ENCODE measurements around the gene NHERF1. TPM values are rescaled to one million over a fixed set of nuclear protein-coding genes. Genes with fewer than 3 reads are reported as not detected.

NHERF1 gene
- total RNA-seq, 1 experiment from 2014 or later, result 90.8 TPM

DNA sequence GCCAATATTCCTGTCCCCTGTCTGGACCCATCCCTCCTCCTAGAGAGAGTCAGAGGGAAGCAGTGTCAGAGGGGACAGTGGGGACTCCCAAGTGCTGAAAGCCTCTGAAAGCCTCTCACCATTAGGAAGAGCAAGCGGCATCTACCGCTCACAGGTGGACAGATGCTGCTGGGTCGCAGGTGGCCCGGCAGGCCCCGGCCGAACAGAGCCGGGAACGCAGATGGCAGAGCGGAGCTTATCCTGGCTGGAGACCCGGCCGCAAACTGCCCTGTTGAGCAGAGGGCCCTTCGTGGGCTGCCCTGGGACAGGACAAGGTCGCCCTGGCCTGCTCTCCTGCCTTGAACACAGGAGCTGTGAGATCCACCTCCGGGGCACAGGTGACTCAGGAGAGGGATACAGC is 50.7 kb downstream of the NHERF1 start:
- BruUV-seq (replicated peaks), result no TSS peak
- intact Hi-C loops (cut with micrococcal nuclease; ENCODE audit: unreplicated experiment), result no loop called here
- in situ Hi-C loops (cut with HindIII; ENCODE audit: low pct_unique_long_range_greater_than_20kb, low sequenced_read_pairs), result no loop called here
- DNase-seq (ENCODE audit: low read depth, low spot score) (no peak), ATAC-seq (no peak)
- no peak for TF ChIP-seq TCF7L2 (IDR thresholded peaks at IDR 0.05; ENCODE audit: low read depth, low read length)
- no peak for TF ChIP-seq POLR2AphosphoS5 (IDR thresholded peaks at IDR 0.05; ENCODE audit: low read depth, low read length)
- no peak for TF ChIP-seq SIN3A (IDR thresholded peaks at IDR 0.05; ENCODE audit: borderline replicate concordance, insufficient read depth, low read depth, low read length)
- TF ChIP-seq, protein P1, sequence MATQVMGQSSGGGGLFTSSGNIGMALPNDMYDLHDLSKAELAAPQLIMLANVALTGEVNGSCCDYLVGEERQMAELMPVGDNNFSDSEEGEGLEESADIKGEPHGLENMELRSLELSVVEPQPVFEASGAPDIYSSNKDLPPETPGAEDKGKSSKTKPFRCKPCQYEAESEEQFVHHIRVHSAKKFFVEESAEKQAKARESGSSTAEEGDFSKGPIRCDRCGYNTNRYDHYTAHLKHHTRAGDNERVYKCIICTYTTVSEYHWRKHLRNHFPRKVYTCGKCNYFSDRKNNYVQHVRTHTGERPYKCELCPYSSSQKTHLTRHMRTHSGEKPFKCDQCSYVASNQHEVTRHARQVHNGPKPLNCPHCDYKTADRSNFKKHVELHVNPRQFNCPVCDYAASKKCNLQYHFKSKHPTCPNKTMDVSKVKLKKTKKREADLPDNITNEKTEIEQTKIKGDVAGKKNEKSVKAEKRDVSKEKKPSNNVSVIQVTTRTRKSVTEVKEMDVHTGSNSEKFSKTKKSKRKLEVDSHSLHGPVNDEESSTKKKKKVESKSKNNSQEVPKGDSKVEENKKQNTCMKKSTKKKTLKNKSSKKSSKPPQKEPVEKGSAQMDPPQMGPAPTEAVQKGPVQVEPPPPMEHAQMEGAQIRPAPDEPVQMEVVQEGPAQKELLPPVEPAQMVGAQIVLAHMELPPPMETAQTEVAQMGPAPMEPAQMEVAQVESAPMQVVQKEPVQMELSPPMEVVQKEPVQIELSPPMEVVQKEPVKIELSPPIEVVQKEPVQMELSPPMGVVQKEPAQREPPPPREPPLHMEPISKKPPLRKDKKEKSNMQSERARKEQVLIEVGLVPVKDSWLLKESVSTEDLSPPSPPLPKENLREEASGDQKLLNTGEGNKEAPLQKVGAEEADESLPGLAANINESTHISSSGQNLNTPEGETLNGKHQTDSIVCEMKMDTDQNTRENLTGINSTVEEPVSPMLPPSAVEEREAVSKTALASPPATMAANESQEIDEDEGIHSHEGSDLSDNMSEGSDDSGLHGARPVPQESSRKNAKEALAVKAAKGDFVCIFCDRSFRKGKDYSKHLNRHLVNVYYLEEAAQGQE (IDR thresholded peaks at IDR 0.05; ENCODE audit: insufficient read depth in 1 of 2, low read depth in 2 of 2, low read length in 1 of 2), result no peak
- TF ChIP-seq, protein P2, sequence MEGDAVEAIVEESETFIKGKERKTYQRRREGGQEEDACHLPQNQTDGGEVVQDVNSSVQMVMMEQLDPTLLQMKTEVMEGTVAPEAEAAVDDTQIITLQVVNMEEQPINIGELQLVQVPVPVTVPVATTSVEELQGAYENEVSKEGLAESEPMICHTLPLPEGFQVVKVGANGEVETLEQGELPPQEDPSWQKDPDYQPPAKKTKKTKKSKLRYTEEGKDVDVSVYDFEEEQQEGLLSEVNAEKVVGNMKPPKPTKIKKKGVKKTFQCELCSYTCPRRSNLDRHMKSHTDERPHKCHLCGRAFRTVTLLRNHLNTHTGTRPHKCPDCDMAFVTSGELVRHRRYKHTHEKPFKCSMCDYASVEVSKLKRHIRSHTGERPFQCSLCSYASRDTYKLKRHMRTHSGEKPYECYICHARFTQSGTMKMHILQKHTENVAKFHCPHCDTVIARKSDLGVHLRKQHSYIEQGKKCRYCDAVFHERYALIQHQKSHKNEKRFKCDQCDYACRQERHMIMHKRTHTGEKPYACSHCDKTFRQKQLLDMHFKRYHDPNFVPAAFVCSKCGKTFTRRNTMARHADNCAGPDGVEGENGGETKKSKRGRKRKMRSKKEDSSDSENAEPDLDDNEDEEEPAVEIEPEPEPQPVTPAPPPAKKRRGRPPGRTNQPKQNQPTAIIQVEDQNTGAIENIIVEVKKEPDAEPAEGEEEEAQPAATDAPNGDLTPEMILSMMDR (IDR thresholded peaks at IDR 0.05), result no peak
- no peaks in the 10 kb centered on the region for H3K36me3 ChIP-seq (ENCODE audit: control insufficient read depth, insufficient read depth, low read length)
- H3K27me3 ChIP-seq (ENCODE audit: control insufficient read depth, insufficient read depth, low read length), result no peaks in the 10 kb centered on the region
- H3K4me1 ChIP-seq (ENCODE audit: control insufficient read depth, insufficient read depth, low read length), result no peaks in the 10 kb centered on the region; the same call in 1 of the 2 replicates
- no peak overlapping the region for H3K4me3 ChIP-seq (ENCODE audit: low read depth in 2 of 2, low read length in 2 of 2)
- H3K27ac ChIP-seq (ENCODE audit: low read length), result no peak overlapping the region
- CTCF ChIA-PET, result no interaction called here
- no peaks in the 10 kb centered on the region for H3K9me3 ChIP-seq (ENCODE audit: control insufficient read depth, insufficient read depth, low read depth, low read length)
- POLR2A ChIA-PET, result no interaction called here

DNA sequence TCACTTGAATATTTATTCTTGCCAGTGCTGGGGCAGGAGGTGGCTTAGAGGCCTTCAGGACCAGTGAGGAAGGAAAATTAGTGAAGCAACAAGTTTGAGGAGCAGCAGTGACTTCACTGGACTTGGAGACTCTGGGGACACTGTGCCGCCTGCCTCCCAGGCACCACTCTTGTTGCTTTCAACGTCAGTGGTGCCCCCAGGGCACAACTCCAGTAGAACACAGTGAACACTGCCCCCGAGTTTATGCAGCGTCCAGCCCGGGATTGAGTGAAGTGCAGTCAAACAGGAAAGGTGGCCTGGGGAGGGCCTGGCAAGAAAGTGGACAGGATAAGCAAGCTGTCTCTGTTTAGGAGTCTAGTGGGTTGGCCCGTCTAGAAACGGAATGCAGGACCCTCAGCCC is 52.1 kb downstream of the NHERF1 start:
- Histone ChIP-seq H3K27me3 (ENCODE audit: control insufficient read depth, insufficient read depth, low read length) (no peaks in the 10 kb centered on the region), H3K4me1 (ENCODE audit: control insufficient read depth, insufficient read depth, low read length) (no peaks in the 10 kb centered on the region; the same call in 1 of the 2 replicates), H3K4me3 (ENCODE audit: low read depth in 2 of 2, low read length in 2 of 2) (no peak overlapping the region), H3K36me3 (ENCODE audit: control insufficient read depth, insufficient read depth, low read length) (no peaks in the 10 kb centered on the region), H3K9me3 (ENCODE audit: control insufficient read depth, insufficient read depth, low read depth, low read length) (no peaks in the 10 kb centered on the region), H3K27ac (ENCODE audit: low read length) (no peak overlapping the region)
- no peak for DNase-seq (ENCODE audit: low read depth, low spot score)
- intact Hi-C loops (cut with micrococcal nuclease; ENCODE audit: unreplicated experiment), result no loop called here
- ChIA-PET POLR2A (no interaction called here), CTCF (no interaction called here)
- in situ Hi-C loops (cut with HindIII; ENCODE audit: low pct_unique_long_range_greater_than_20kb, low sequenced_read_pairs), result no loop called here
- no peak for TF ChIP-seq POLR2AphosphoS5 (IDR thresholded peaks at IDR 0.05; ENCODE audit: low read depth, low read length)
- TF ChIP-seq SIN3A (IDR thresholded peaks at IDR 0.05; ENCODE audit: borderline replicate concordance, insufficient read depth, low read depth, low read length), result no peak
- TF ChIP-seq, protein P1 (IDR thresholded peaks at IDR 0.05; ENCODE audit: insufficient read depth in 1 of 2, low read depth in 2 of 2, low read length in 1 of 2), result no peak
- TF ChIP-seq, protein P2 (IDR thresholded peaks at IDR 0.05), result no peak
- no peak for TF ChIP-seq TCF7L2 (IDR thresholded peaks at IDR 0.05; ENCODE audit: low read depth, low read length)
- no TSS peak for BruUV-seq (replicated peaks)
- ATAC-seq, result no peak
